ENCODE measurements around the gene PDSS1.

DNA sequence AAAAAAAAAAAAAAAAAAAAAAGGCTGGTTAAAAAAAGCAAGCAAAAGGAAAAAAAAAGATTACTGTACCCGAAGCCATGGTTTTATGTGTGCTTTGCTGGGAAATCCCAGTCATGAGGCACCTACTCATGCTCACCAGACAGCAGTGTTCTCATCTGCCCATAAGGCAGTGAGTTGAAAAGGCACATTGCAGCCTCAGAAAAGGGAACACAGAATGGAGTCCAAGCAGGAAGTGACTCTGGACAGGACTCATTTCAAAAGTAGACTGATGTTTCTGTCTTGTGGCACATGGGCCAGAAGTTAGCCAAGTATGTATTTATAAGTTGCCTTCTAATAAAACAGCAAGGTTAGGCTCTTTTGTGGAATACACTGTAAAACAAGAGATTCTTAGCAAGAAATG, 40.2 kb downstream of the PDSS1 start:
- TF ChIP-seq, protein P1, sequence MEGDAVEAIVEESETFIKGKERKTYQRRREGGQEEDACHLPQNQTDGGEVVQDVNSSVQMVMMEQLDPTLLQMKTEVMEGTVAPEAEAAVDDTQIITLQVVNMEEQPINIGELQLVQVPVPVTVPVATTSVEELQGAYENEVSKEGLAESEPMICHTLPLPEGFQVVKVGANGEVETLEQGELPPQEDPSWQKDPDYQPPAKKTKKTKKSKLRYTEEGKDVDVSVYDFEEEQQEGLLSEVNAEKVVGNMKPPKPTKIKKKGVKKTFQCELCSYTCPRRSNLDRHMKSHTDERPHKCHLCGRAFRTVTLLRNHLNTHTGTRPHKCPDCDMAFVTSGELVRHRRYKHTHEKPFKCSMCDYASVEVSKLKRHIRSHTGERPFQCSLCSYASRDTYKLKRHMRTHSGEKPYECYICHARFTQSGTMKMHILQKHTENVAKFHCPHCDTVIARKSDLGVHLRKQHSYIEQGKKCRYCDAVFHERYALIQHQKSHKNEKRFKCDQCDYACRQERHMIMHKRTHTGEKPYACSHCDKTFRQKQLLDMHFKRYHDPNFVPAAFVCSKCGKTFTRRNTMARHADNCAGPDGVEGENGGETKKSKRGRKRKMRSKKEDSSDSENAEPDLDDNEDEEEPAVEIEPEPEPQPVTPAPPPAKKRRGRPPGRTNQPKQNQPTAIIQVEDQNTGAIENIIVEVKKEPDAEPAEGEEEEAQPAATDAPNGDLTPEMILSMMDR (IDR thresholded peaks at IDR 0.05), result no peak
- TF ChIP-seq POLR2A (IDR thresholded peaks at IDR 0.05), result no peak
